CD1c-positive myeloid dendritic cell (primary cell): ENCODE data around the gene CST9L.

Source experiments
- DNase-seq: peaks from one replicate; pipeline ENCODE4 v3.0.0-alpha.2; 2016; ENCODE audit errors: extremely low spot score

The CST9L gene

GRCh38 chr20:23546435-23547144 is 21.7 kb downstream of the CST9L start:
- DNase-seq: no peak

- DNase-seq: no peak
These were observed 24.2 kb downstream of the CST9L start for GRCh38 chr20:23544133-23544532.

GRCh38 chr20:23542801-23543200 is 25.5 kb downstream of the CST9L start:
- no peak for DNase-seq

GRCh38 chr20:23541776-23542175 is 26.5 kb downstream of the CST9L start:
- DNase-seq: no peak

- DNase-seq: peak; percentile 60
These were observed 27.0 kb downstream of the CST9L start for GRCh38 chr20:23541330-23541729.

GRCh38 chr20:23540624-23541023 is 27.7 kb downstream of the CST9L start:
- DNase-seq: no peak

- no peak for DNase-seq
These were observed 31.3 kb downstream of the CST9L start for GRCh38 chr20:23537030-23537429.

- DNase-seq: no peak
These were observed 31.8 kb downstream of the CST9L start for GRCh38 chr20:23536328-23536974.

GRCh38 chr20:23534801-23535593 is 33.3 kb downstream of the CST9L start:
- no peak for DNase-seq

GRCh38 chr20:23533161-23533560 is 35.1 kb downstream of the CST9L start:
- no peak for DNase-seq

GRCh38 chr20:23532533-23532932 is 35.8 kb downstream of the CST9L start:
- no peak for DNase-seq

- DNase-seq: no peak
These were observed 37.2 kb downstream of the CST9L start for GRCh38 chr20:23530937-23531567.

- DNase-seq: no peak
These were observed 39.3 kb downstream of the CST9L start for GRCh38 chr20:23528867-23529431.

- DNase-seq: no peak
These were observed 41.4 kb downstream of the CST9L start for GRCh38 chr20:23526850-23527249.

- no peak for DNase-seq
These were observed 44.1 kb downstream of the CST9L start for GRCh38 chr20:23524146-23524545.

GRCh38 chr20:23520185-23520584 is 48.1 kb downstream of the CST9L start:
- DNase-seq: no peak

GRCh38 chr20:23519556-23519955 is 48.7 kb downstream of the CST9L start:
- no peak for DNase-seq

GRCh38 chr20:23517719-23518118 is 50.6 kb downstream of the CST9L start:
- DNase-seq: no peak

- no peak for DNase-seq
These were observed 52.9 kb downstream of the CST9L start for GRCh38 chr20:23515250-23515939.

- no peak for DNase-seq
These were observed 53.4 kb downstream of the CST9L start for GRCh38 chr20:23514848-23515247.
